ENCODE data around the gene MYLIP. TPM values are rescaled to one million over a fixed set of nuclear protein-coding genes. Genes with fewer than 3 reads are reported as not detected.

The MYLIP gene
- total and polyA plus RNA-seq, 2 experiments from 2014 or later = 26.7 to 33.8 TPM

GRCh38 chr6:16139556-16139955, 10.7 kb downstream of the MYLIP start:
- Mint-ChIP-seq H3K4me3 (no peak overlapping the region), H3K9me3 (no peaks in the 10 kb centered on the region), H3K36me3 (ENCODE audit: low read depth) (peaks cover 56% of the 10 kb centered on the region), H3K4me1 (peaks cover 54% of the 10 kb centered on the region), H3K27ac (peak overlapping the region; percentile 56), H3K27me3 (ENCODE audit: insufficient read depth, low read depth, poor library complexity) (peaks cover 5% of the 10 kb centered on the region)
- no peak for ATAC-seq
- H3K4me3 ChIP-seq = no peak overlapping the region
- no peak overlapping the region for H2AFZ ChIP-seq
- no peaks in the 10 kb centered on the region for H3K9me2 ChIP-seq (ENCODE audit: insufficient read depth)
- peaks cover 21% of the 10 kb centered on the region for H3K4me1 ChIP-seq (ENCODE audit: insufficient read depth)
- no peak overlapping the region for H3K27ac ChIP-seq (ENCODE audit: low read depth)
- H3K27me3 ChIP-seq (ENCODE audit: insufficient read depth) = no peaks in the 10 kb centered on the region
- DNase-seq (ENCODE audit: low spot score) = no peak
- H3K79me2 ChIP-seq (replicated peaks; ENCODE audit: insufficient read depth) = peaks cover 95% of the 10 kb centered on the region
- H4K20me1 ChIP-seq (replicated peaks; ENCODE audit: insufficient read depth) = peaks cover 28% of the 10 kb centered on the region
- TF ChIP-seq POLR2AphosphoS5 (IDR thresholded peaks at IDR 0.05; ENCODE audit: low read depth) = no peak
- no peak for TF ChIP-seq ZNF462 (CRISPR knock-in tag; IDR thresholded peaks at IDR 0.05)
- no peak for TF ChIP-seq CREB1 (CRISPR knock-in tag; IDR thresholded peaks at IDR 0.05; ENCODE audit: low read depth)
- no peak for TF ChIP-seq NANOG (IDR thresholded peaks at IDR 0.05; ENCODE audit: borderline replicate concordance)
- TF ChIP-seq STAT1 (IDR thresholded peaks at IDR 0.05; ENCODE audit: unreplicated experiment) = no peak
- no peak for TF ChIP-seq ZNF331 (CRISPR knock-in tag; IDR thresholded peaks at IDR 0.05; ENCODE audit: low read depth)
- TF ChIP-seq ZNF114 (CRISPR knock-in tag; IDR thresholded peaks at IDR 0.05) = no peak
- no peak for TF ChIP-seq EZH2 (IDR thresholded peaks at IDR 0.05; ENCODE audit: low read depth, unreplicated experiment)
- TF ChIP-seq REST (IDR thresholded peaks at IDR 0.05; ENCODE audit: unreplicated experiment) = no peak
- no peak for TF ChIP-seq CTCF (conservative IDR thresholded peaks at IDR 0.05; ENCODE audit: low read depth in 2 of 2)
- TF ChIP-seq EZH2phosphoT487 (IDR thresholded peaks at IDR 0.05; ENCODE audit: unreplicated experiment) = no peak
- no peak for TF ChIP-seq JUNB (IDR thresholded peaks at IDR 0.05; ENCODE audit: unreplicated experiment)
- no peak for TF ChIP-seq ETS1 (IDR thresholded peaks at IDR 0.05)
- peaks cover 39% of the 10 kb centered on the region for H3K36me3 ChIP-seq (ENCODE audit: insufficient read depth)
- no peaks in the 10 kb centered on the region for H3F3A ChIP-seq (replicated peaks; ENCODE audit: low read depth)
- peak overlapping the region; percentile 28; the same call in 1 of the 2 replicates for H3K4me2 ChIP-seq
